GM19324 (cell line): ENCODE data around the gene IFT122.

Source experiments
- ATAC-seq: cut with Tn5 transposase; IDR thresholded peaks from one replicate; pipeline ENCODE4 v1.9.1; 2021; ENCODE audit warnings: mild to moderate bottlenecking, moderate library complexity; ENCODE audit not compliant: unreplicated experiment, low FRiP score

IFT122 gene

GRCh38 chr3:129439226-129439816 is 703 bp upstream of the IFT122 start:
- peak; percentile 11 for ATAC-seq

DNA sequence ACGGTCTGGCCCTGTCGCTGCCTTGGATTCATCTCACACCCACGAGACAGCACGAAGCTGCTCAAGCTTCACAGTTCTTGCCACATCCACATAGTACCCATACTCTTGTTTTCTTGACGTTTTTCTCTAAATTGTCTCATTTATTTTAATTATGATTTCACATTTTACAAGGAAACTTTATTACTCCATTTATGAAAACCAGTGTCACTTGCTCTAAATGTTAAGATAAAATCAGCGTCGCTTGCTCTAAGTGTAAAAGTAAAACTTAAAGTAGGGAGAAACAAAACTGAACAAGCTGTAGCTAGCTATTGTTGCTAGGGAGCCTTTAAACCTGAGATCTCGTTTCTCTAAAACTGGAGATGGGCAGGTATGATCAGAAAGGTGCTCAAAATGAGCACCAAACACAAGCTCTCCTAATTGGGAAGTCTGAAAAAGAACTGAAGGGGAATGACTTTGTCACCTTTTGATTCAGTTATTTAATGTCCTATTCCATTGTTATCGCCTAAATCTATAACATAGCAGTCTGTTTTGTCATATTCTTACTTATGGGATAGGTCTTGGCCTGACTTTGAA is 680 bp downstream of the IFT122 start:
- ATAC-seq = no peak

GRCh38 chr3:129441215-129441614 is 1.2 kb downstream of the IFT122 start:
- no peak for ATAC-seq

DNA sequence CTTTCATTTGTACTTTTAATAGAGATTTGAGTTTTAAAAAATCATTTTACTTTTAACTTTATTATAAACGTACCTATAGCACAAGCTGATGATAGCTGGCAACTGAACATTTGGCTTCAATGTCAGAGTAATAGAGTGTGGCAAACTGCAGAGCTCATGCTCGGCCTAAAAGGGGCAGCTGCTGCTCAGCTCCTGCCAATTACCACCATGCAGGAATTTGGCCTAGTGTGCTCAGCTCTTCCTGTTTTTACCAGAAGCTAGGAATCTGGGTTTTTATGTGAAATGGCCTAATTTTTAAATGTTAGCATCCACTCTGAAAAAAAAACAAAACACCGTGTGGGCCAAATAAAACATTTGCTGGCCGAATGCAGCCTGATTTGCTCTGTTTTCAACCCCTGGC is 1.8 kb downstream of the IFT122 start:
- ATAC-seq = no peak

DNA sequence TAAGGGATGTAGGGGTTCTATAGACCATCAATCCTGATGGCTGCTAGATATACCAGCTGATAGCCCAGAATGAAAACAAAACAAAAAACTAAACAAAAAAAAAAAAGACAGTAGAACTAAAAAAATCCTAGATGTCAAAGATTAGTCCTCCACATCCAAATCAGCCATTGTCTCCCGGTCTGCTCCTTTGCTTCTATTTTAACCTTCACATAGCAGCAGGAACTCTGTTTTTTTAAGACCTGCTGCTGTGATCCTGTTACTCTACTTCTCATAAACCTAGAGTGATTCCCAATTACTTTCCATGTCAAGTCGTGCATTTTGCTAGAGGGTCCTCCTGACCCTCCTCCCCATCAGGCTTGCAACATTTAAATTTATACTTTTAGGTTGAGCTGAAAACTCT is 2.5 kb downstream of the IFT122 start:
- ATAC-seq = no peak

DNA sequence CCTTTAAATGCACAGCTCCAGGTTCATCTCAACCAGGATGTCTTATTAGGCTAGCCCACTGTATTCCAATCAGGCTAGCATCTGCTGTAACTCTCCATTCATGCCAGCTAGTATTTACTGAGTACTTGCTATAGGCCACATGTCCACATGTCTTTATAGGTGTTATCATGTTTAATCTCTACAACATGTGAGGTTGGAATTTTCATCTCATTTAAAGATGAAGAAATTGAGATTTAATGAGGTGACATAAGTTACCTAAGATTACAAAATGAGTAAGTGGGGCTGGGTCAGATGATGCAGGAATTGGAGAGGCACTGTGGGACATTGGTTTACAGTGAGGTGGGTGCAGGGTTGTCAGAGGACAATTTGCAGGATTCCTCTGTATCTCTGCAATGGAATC is 2.9 kb downstream of the IFT122 start:
- no peak for ATAC-seq

GRCh38 chr3:129445471-129445870 is 5.4 kb downstream of the IFT122 start:
- no peak for ATAC-seq

- ATAC-seq = no peak
Observed at GRCh38 chr3:129446926-129447325, 6.9 kb downstream of the IFT122 start.

- no peak for ATAC-seq
Observed at GRCh38 chr3:129448186-129448895, 8.3 kb downstream of the IFT122 start.

- ATAC-seq = no peak
Observed at GRCh38 chr3:129449279-129450115, 9.5 kb downstream of the IFT122 start.

DNA sequence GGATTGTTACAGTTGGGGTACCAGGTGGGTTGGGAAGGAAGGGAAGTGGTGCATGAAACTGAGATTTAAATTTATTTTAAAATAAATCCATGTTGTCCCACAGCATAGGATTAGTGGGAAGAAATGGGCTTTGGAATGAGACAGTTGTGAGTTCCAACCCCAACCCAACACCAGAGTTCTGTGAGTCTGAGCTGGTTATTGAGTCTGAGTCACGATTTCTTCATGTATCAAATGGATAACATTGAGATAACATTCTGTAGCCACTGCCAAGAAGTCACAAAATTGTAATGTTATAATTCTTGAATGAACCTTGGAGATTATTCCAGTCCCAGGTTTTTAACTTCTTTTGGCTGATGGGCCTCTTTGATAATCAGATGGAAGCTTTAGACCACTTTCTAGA is 13.7 kb downstream of the IFT122 start:
- no peak for ATAC-seq

GRCh38 chr3:129460155-129460554 is 20.1 kb downstream of the IFT122 start:
- no peak for ATAC-seq

GRCh38 chr3:129460572-129460971 is 20.5 kb downstream of the IFT122 start:
- ATAC-seq = no peak

DNA sequence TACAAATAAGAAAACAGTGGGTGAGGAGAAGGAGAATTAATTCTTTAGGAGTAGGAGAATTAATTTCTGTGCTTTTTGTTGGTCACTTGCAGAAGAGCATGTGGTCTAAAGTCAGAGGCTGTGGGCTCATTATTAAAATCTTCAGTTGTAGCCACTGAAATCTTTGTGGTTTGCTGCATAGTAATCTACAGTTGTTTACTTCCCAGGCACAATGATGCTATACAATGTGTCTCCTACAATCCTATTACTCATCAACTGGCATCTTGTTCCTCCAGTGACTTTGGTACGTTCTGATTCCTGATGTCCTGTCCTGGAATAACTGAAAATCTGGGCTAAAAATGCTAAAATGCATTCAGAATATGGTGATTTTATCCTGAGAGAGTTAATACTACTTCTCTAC is 21.0 kb downstream of the IFT122 start:
- ATAC-seq = no peak

DNA sequence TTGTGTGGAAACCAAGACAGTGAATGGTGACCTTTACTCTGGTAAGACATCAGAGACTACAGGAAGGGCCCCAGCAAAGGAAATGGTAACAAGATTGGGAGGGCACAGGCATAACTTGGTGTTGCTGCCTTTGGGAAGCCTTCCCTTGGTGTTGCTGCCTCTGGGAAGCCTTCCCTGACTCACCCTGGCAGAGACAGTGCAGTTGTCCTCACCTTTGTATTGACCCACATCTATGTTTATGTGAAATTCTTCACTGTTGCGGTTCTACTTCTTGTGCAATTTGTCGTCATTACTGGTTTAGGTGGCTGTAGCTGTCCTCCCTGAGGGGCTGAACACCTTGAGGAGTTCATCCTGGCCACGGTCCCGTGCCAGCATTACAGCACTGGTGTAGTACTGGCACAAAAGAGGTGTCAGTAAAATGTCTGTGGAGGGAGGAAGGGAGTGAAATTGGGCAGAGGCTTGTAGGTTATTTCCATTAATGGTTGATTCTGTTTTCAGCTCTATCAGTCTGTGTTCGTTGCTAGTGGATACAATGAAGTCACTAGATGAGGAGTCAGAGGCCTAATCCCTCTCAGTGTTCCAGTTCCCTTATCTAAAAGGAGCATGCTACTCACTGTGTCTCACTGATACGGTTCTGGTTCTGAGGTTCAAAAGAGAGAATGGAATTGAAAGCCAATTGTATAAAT is 21.6 kb downstream of the IFT122 start:
- no peak for ATAC-seq

- ATAC-seq = no peak
Observed at GRCh38 chr3:129462361-129462968, 22.4 kb downstream of the IFT122 start.

DNA sequence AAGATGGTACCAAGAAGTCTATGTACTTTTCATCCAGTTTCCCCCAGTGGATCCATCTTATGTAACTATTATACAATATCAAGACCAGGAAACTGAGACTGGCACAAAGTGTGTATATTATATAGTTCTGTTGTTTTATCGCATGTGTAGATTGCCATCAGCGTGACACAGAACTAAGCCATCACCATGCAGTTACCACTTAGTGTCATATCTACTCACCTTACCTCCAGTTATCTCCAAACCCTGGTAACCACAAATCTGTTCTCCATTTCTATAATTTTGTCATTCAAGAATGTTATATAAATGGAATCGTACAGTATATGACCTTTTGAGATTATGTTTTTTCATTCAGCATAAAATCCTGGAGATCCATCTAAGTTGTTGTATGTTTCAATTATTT is 23.1 kb downstream of the IFT122 start:
- no peak for ATAC-seq

DNA sequence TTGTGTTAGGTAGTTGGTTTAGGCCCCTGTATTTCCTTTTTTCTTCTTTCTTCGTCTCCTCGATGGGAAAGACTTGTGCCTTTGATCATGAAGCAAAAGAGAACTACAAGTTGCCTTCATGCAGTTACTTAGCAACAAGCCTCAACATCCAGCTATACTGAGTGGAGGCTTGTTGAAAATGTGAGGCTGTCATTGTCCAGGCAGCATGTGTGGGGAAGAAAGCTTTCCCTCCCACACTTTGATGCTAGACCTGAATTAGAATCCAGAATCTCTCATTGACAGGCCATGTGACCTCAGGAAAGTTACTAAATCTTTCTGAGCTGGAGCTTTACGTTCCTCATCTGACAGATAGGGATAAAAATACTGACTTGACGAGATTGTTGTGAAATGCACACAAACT is 23.7 kb downstream of the IFT122 start:
- ATAC-seq = no peak

DNA sequence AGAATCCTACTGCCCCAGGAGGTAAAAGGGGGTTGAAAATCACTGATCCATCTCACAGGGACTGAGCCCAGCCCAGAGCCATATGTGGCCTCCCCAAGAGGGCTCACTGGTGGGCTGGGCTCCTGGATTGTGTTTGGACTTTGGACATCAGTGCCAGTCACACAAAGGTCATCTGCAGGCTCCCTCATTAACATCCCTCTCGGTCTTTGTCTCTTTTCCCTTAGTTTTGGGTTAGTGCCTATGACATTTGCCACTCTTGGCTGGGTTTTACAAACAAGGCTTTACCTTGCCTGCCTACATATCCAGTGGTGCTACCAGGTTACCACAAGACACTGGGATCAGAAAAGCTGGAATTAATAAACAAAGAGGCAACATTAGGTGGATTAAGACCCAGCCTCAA is 27.9 kb downstream of the IFT122 start:
- no peak for ATAC-seq

DNA sequence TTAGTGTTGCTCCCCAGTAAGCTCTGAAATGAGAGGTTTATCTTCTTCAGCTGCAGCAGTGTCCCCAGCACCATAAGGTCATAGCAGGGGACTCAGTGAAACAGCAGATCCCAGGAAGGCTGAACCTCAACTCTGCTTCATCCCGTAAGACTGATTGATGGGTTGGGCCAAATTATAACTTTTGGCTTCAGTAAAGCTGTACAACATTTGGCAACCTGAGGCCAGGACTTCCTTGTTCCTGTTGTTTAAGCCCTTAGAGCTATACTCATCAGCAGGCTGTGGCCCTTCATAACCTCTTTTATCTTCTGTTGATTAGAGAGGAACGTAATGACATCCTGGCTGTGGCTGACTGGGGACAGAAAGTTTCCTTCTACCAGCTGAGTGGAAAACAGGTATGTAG is 29.0 kb downstream of the IFT122 start:
- ATAC-seq = no peak
